ENCODE data around the gene KCNQ1.

KCNQ1 gene

DNA sequence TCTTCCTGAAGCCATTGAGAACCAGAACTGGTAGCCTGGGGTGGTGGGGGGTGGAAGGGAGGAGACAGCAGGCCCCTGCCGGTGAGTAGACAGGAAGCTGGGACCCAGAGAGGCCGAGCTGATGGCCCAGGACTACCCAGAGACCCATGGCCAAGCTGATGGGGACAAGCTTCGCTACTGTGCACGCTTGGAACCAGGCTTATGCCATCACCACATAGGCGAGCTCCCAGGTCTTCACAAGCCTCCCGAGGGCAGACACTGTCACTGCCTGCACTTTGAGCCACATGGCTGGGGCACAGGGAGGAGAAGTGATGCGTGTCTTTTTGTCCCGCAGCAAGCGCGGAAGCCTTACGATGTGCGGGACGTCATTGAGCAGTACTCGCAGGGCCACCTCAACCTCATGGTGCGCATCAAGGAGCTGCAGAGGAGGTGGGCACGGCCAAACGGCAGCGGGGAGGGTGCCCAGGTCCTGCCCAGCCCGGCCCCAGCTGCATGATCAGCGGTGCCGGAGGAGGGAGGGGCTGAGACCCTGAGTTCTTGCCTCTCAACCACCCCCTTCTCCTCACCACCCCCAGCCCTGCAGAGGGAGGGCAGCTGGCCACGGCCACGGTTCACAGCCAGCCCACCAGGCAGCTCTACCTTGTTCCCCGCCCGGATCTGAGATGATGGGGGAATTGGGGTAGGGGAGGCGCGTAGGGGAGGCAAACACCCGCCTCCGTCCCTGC, 331.0 kb downstream of the KCNQ1 start:
- no peak for DNase-seq

DNA sequence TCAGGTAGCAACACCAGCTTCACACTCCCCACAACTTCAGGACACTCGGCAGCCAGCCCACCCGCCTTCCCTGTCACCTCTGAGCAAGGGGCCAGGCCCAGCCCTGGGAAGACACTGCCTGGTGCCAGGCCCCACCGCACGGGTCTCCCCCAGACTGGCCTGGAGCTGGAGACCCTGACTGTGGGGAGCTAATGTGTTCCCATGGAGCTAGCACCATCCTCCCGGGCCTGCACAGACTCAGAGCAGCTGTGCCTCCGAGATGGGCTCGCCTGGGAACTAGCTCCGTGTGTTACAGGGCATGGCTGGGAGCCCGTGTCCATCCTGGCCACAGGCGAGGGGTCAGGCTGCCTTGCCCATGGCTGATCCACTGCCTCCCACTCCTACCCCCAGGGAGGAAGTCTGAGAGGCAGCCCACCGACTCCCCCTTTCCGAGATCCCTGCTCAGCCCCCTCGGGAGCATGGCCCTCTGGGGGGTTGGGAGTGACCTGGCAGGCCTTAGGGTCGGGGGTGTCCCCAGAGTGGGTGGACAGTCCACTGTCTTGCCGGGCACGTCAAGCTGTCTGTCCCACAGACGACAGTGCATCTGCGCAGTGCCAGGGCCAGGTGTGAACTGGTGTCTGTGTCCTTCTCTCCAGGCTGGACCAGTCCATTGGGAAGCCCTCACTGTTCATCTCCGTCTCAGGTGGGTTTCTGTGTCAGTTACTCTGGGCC, 331.7 kb downstream of the KCNQ1 start:
- DNase-seq: no peak

DNA sequence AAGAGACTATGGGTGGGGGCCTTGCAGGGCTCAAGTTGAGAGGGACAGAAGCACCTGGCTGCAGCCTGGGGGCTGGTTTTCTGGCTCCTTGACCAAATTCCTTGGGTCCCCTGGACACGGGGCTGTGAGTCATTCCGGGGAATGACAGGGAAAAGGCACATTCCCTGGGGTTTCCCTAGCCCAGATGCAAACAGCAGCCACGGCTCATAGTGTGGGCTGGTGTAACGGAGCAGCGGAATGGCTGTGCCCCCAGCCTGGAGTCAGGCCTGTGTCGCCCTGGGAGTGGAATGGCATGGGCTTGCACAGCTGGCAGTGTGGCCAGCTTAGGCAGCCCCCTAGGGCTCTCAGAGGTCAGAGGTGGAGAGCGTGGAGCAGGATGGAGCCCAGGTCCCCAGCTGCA, 332.6 kb downstream of the KCNQ1 start:
- no peak for DNase-seq

DNA sequence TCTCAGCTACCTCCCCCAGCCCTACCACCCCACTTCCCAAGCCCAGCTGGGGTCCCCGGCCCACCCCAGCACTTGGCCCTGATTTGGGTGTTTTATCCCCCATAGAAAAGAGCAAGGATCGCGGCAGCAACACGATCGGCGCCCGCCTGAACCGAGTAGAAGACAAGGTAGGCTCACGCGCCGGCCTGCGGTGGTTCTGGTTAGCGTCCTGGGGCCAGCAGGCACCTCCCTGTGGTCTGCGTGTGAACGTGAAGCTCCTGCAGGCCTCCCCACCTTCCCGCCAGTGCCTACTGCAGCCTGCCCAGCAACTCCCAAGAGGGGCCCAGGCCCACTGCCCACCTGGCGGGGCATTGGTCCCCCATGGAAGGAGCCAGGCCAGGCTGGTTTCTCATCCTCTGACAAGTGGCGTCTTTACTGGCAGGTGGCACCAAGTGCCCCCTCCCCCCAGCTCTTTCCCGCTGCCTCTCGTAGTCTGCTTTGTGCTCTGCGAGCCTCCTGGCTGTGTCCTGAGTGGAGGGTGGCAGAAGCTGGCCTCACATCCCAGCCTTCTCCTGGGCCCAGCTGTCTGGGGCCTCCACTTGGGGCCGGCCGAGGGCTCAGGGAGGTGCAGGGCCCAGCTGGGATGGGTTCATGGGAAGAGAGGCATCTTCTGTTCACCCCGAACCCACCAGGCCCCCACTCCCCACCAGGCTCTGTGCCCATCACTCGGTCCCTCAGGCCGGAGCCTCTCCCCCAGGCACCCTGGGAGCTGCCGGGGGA, 333.2 kb downstream of the KCNQ1 start:
- DNase-seq: no peak

DNA sequence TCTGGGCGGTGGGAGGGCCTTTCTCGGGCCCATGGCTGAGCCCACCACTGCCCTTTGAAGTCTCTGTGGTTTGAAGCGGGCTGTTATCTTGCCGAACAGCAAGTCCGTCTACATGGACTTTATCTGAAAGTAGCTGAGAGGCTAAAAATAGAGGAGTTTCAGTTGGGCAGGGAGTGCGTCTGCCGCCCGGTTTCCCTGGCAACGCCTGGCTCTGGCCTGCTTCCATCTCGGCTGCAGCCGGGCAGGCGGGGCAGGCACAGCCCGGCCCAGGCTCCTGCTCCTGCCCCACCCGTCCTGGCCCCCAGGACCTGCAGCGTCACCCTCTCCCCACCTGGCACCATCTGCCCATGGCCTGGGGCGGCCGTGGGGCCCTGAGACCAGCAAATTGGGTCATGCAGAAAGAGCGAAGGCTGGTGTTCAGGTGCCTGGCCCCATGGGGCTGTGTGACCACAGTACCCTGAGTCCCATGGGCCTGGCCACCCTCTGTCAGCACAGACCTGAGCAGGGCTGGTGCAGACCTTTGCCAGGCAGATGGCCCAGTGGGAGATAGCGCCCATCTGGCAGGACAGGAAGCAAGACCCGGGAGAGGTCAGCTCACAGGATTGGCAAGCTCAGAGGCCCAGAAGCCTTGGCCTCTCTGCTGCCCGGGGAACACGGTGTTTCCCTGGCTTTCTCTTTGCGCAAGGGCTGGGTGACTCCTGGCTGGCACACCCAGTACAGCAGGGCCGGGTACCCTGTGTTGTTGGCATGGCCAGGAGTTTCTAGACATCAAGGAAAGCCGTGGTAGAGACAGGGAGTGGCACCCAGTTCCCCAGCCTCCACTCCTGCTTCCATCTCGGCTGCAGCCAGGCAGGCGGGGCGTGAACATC, 334.1 kb downstream of the KCNQ1 start:
- DNase-seq: no peak

DNA sequence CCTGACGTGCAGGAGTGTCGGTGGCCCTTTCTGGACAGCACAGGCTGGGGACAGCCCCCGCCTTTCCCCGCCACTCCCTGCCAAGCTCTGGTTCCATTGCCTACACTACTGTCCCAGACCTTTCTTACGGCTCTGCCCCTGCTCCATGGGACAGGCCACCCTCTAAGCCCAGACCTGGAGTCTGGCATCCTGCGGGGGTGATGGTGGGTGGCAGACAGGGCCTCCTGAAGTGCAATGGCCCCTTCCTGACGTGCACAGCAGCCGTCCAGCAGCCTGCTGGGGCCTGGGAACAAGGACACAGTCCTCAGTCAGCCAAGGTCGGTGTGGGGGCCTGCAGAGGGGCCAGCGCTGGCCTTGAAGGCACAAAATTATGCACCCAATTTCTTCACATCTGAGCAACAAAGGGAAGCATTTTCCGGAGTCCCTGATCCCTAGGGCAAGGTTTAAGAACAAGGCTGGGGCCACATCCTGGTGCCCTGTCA, 334.7 kb downstream of the KCNQ1 start:
- no peak for DNase-seq

DNA sequence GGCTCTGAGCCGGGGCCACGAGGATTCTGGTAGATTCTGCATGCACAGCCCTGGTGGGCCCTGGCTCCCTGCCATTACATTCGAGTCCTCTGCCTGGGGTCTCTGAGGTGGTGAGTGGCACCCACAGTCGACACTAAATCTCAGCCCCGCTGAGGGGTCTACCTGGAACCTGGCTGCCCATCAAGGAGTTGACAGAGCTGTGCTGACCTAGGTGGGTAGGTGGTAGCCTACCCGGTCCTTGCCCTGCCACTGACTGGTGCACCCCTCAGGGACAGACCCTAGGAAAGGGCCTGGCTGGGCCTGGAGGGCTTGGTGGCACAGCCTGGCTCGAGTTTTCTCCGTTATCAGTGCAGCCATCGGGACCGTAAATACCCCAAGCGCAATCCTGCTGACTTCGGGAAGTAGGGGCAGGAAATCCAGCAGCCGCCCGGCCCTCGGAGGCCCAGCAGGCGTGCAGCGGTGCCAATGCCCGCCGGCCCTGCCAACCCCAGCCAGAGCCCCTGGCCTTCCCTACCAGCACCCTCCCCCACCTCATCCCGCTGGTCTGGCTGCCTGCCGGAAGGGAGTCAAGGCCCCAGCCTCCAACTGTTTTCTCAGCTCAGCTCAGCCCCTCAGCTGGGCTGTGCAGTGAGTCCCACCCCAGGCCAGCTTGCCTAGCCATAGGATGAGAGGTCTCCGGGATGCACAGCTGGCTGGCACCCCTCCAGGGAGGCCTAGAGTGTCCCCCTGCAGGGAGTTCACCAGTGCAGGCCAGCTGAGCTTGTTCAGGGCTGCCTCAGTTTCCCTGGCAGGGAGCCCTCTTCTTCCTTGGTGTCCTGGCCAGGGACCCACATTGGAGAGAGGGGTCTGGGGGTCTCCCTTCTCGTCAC, 335.4 kb downstream of the KCNQ1 start:
- DNase-seq: no peak

DNA sequence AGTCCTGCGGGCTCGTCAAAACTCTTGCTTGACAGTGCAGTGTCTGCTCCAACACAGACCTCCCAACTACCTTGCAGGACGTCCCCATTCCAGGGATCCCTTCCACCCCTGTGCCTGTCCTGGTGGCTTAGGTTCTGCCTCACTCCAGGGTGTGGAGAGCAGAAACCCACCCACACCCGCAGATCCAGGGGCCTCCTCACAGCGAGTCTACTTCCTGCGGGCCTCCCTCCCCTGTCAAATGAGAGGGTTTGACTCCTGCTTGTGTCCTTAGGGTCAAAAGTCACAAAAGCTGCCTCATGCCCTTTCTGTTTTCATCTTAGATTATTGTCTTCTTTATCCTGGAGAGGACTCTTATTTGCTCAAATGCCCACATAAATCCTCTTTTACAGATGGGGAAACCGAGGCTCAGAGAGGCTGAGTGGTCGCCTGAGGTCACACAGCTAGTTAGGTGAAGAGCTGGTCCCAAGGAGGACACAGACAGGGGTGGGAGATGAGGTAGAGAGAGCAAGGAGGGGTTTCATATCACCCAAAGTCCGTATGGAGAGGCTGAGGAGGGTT, 336.1 kb downstream of the KCNQ1 start:
- DNase-seq: no peak

DNA sequence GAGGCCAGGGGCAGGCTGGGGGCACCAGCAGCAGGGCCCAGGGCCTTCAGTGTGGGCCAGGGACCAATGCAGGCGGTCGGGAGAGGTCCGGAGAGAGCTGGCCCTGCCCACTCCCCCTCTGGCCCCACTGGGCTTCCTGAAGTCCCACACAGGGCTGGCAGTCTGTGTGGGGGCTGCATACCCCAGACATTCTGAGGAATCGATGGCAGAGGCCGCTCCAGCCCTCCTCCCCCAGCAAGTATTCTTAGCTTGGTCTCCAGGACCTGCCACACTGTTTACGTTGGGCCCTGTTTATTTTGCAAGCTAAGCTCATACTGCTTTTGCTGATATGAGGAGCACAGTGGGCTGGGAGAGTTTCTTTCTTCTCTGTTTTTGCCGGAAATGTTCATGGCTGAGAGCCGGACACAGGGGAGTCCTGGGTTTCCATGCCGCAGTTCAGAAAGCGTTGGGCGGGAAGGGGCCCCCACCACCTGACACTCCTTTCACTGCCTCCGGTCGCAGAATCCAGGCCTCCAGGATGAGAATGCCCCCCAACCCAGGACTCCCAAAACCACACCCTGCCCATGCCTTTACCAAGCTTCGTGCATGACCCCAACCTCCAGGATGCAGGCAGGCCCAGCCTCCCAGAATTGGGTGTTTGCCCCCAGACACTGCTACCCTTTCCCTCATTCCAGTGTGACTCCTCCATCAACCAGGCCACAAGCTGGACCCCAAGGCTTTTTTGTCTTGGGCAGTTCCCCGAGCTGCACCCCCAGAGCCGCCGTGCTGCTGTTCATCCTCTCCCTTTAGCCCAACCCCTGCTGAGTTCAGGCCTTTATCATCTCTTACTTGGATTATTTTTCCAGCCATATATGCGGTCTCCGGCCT, 336.8 kb downstream of the KCNQ1 start:
- no peak for DNase-seq

DNA sequence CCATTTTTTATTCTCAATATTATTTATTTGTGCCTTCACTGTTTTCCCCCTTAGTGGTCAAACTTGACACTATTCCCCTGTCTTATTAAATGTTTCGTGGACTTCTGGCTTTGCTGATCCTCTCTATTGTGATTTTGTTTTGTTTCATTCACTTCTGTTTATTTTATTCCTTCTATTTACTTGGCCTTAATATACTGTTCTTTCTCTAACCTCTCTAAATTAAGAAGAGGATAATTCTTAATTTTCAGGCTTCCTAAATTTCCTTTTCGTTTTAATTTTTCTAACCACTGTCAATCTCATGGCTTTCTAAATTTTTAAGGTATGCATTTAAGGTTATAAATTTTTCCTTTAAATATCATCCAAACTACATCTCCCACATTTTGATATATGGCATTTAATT, 338.0 kb downstream of the KCNQ1 start:
- DNase-seq: no peak

DNA sequence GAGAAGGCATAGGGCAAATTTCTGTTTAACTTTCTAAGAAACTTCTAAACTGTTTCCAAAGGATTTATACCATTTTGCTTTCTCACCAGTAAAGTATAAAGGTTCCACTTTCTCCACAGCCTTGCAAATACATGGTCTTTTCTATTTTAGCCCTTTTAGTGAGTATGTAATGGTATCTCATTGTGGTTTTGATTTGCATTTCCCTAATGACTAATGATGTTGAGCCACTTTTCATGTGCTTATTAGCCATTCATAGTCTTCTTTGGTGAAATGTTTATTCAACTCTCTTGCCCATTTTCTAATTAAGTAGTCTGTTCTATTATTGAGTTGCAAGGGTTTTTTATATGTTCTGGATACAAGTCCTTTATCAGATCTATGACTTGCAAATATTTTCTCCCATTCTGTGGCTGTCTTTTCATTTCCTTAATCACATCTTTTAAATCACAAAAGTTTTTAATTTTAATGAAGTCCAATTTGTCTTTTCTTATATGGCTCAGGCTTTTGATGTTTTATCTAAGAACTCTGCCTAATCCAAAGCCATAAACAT, 338.8 kb downstream of the KCNQ1 start:
- no peak for DNase-seq

DNA sequence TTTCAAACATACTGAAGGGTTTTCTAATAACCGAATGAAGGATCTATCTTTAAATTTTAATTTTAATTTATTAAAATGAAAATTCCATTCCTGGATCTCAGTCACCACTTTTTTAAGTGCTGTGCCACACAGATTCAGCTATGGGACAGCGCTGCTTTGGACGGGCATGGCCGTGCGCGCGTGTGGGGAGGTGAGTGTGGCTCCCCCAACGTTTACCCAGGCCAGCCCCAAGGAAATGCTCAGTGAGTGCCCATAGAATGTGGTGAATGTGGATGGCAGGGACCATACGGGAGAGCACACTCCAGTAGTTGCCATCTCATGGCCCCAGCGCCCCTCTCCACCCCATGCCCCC, 343.0 kb downstream of the KCNQ1 start:
- no peak for DNase-seq

DNA sequence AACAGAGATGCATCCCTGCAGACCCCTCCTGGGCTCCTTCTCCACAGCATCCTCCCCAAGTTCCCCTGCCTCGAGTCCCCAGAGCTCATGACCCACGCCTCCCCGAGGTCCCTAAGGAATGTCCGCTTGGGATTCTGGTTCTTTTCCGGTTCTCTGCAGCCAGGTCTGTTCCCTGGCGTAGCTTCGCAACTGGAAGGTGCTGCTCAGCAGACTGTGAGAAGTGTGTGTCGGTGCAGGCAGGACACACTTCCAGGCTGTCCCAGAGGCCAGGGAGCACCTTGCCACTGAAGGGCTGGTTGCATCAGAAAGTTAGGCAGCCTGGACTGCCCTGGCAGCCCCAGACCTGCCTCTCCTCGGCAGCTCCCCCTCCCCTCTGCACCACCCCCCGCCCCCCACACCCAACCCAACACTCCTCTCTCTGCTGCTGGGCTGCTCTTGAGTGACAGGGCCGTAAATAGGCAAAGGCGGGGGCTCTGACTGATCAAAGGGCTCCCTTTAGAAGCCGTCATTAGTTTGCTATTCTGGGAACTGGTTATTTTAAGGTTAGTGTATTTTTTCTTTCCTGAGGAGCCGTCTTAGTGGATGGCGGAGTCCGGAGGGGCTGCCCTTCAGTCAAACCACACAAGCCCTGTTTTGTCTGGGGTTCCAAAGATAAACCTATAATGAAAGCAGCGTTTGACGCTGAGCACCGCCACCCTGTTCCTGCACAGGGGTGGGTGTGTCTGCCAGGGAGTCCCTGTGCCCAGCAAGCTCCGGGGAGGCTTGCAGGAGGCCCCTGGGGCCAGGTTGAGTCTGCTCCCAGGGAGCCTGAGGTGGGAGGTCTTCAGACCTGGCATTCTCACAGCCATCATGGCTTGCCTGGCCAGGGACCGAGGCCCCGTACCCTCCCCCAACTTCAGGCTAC, 343.6 kb downstream of the KCNQ1 start:
- DNase-seq: no peak

DNA sequence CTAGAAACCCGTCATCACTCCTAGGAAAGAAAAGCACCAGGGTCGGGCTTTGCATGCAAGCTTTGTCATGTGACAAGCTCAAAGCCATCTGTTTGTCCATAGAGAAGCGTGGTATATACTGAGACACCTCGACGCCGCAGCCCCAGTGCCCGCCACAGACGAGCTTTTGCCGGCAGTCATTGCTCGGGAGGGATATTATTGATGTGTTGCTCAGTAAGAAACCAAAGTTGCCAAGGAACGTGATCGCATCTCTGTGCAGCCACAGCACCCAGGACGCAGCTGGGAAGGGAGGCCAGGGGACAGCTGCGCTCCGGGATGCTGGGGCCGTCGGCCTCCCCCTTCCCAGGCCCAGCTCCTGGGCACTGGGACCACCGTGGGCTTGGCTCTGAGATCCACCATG, 344.5 kb downstream of the KCNQ1 start:
- DNase-seq: no peak

DNA sequence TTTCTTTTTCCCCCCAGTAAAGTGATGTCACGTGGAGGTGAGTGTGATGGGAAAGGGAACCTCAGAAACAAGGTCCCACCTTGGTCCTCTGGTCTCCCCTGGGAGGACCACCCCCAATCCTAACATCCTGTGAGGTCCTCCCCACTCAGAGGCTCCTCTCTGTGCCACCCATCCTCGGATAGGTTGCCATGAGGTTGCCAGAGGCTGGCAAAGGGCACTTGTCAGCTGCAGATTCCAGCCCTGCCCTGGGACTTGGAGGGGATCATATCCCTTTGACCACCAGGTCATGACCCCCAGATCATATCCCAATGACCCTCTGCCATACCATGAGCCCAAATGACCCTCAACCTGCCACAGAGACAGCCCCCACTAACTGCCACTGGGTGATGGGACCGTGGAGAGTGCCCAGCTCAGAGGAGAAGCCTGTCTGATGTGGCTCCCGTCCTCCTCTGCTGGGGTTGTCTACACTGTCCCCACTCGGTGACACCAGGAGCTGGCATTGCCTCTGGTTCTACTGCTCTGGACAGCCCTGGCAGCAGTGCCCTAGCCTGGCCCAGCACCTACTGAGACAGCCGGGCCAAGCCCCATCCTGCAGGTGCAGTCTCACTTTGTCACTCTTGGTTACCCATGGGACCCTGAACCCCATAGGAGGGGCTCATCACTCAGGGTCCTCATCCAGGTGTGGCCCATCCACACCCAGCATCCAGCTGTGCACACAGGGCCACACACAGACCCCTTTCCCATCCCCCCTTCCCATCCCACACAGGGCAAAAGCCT, 345.2 kb downstream of the KCNQ1 start:
- no peak for DNase-seq

DNA sequence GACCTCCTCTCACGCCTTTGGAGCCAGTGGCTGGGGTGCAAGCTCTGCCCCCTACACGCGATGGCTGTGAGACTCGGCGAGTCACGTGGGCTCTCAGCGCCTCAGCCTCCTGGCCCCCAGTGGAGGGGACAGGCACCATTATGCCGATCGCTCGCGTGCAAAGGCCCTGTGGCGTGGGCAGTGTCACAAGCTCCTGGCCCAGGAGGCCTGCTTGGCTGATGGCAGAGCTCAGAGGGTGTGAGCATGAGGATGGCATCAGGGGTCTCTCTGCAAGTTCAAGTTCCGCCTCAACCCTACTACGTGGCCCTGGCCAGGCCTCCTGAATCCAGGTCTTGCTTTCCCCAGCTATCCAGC, 345.7 kb downstream of the KCNQ1 start:
- no peak for DNase-seq

DNA sequence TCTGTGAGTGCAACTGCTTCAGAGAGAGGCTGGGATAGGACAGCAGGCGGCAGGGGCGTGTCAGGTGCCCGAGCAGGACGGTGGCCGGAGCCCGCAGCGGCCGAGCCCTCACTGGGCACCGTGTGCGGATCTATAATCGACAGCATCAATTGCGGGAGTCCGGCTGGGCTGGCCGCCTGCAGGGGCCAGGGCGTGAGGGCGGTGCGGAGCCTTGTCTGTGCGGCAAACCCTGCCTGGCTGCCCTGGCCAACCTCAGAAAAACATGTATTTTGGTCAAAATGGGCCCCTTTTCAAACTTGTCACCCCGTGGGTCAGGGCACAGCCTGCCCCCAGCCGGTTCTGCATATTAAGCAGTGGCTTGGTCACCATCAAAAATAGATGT, 346.3 kb downstream of the KCNQ1 start:
- DNase-seq: no peak

Measured in activated gamma-delta T cell (primary cell).